ENCODE measurements around the gene HDAC10.

DNA sequence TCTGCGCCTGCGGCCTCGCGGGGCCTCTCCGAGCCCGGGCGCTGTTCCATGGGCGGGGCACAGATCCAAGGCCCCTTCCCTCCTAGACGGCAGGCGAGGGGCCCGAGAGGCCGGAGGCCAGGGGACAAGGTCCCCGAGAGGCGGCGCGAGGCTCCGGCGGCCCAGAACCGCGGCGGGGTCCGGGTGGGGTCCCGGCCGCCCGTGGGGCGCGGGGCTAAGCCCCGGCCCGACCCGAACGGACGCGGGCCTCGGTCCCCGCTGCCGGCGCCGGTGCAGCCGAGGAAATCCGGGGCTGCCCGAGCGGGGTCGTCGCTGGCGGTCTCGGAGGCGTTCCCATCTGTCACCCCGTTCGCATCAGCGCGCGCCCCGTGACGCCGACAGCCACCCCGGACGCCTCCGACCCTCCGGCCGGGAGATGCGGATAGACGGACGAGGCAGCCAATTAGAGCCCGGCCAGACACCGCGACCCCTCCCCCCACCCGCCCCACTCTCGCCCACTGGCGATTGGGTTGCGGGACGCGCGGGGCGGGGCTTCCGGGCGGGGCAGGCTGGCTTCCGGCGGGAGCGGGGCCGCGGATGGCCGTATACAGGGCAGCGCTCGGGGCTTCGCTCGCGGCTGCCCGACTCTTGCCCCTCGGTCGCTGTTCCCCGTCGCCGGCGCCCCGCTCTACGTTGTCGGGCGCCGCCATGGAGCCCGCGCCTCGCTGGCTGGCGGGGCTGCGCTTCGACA, 50.4 kb downstream of the HDAC10 start, which contains the start of gene SELENOO:
- TF ChIP-seq POLR2AphosphoS2 (IDR thresholded peaks at IDR 0.05; ENCODE audit: low read depth, low read length): no peak
- no peak for TF ChIP-seq ZBED1 (IDR thresholded peaks at IDR 0.05; ENCODE audit: borderline replicate concordance)
- TF ChIP-seq POU2F2 (IDR thresholded peaks at IDR 0.05; ENCODE audit: borderline replicate concordance, low read depth, low read length): no peak
- TF ChIP-seq TAF1 (IDR thresholded peaks at IDR 0.05; ENCODE audit: borderline replicate concordance, low read depth, low read length): no peak
- TF ChIP-seq RAD21 (IDR thresholded peaks at IDR 0.05; ENCODE audit: insufficient read depth, low read depth, low read length): no peak
- no peak for TF ChIP-seq EZH2 (IDR thresholded peaks at IDR 0.05; ENCODE audit: borderline replicate concordance, control insufficient read depth, low read depth, low read length)
- TF ChIP-seq, protein P1, sequence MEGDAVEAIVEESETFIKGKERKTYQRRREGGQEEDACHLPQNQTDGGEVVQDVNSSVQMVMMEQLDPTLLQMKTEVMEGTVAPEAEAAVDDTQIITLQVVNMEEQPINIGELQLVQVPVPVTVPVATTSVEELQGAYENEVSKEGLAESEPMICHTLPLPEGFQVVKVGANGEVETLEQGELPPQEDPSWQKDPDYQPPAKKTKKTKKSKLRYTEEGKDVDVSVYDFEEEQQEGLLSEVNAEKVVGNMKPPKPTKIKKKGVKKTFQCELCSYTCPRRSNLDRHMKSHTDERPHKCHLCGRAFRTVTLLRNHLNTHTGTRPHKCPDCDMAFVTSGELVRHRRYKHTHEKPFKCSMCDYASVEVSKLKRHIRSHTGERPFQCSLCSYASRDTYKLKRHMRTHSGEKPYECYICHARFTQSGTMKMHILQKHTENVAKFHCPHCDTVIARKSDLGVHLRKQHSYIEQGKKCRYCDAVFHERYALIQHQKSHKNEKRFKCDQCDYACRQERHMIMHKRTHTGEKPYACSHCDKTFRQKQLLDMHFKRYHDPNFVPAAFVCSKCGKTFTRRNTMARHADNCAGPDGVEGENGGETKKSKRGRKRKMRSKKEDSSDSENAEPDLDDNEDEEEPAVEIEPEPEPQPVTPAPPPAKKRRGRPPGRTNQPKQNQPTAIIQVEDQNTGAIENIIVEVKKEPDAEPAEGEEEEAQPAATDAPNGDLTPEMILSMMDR (IDR thresholded peaks at IDR 0.05 in 2 of 3, conservative IDR thresholded peaks at IDR 0.05 in 1 of 3; ENCODE audit: control insufficient read depth in 2 of 3, extremely low read depth in 1 of 3, insufficient read depth in 1 of 3, low read depth in 3 of 3, low read length in 3 of 3): no peak
- no peak for TF ChIP-seq TCF12 (IDR thresholded peaks at IDR 0.05; ENCODE audit: low read depth, low read length)
- no peak for TF ChIP-seq BRCA1 (IDR thresholded peaks at IDR 0.05; ENCODE audit: low read depth, low read length)
- no peak for TF ChIP-seq NFIC (IDR thresholded peaks at IDR 0.05; ENCODE audit: low read depth, low read length)
- no peak for TF ChIP-seq KDM1A (IDR thresholded peaks at IDR 0.05; ENCODE audit: borderline replicate concordance)
- no peak for TF ChIP-seq FOS (IDR thresholded peaks at IDR 0.05; ENCODE audit: borderline replicate concordance, extremely low read depth, insufficient read length)

Data from GM12878 (cell line).